BLaER1 (cell line): ENCODE measurements around the gene APIP.

Experiments
- H3K27ac ChIP-seq: shearing (Covaris generic); formaldehyde crosslinking; 2 replicates; pipeline ENCODE4 v1.8.1; 2022
- H3K27me3 ChIP-seq: shearing (Covaris generic); formaldehyde crosslinking; 2 replicates; pipeline ENCODE4 v1.8.1; 2022
- H3K36me3 ChIP-seq: shearing (Covaris generic); formaldehyde crosslinking; 2 replicates; pipeline ENCODE4 v1.8.1; 2022
- H3K4me1 ChIP-seq: shearing (Covaris generic); formaldehyde crosslinking; 2 replicates; pipeline ENCODE4 v1.8.1; 2022
- H3K4me2 ChIP-seq: shearing (Covaris generic); formaldehyde crosslinking; 2 replicates; pipeline ENCODE4 v1.8.1; 2022
- H3K4me3 ChIP-seq: shearing (Covaris generic); formaldehyde crosslinking; 2 replicates; pipeline ENCODE4 v1.8.1; 2022
- H3K9ac ChIP-seq: shearing (Covaris generic); formaldehyde crosslinking; 2 replicates; pipeline ENCODE4 v1.8.1; 2022
- H3K9me3 ChIP-seq: shearing (Covaris generic); formaldehyde crosslinking; 2 replicates; pipeline ENCODE4 v1.8.1; 2022
- H4K20me1 ChIP-seq: shearing (Covaris generic); formaldehyde crosslinking; 2 replicates; pipeline ENCODE4 v1.8.1; 2022
- Cebpa-rat ChIP-seq: shearing (Covaris generic); IDR thresholded peaks from 2 replicates; pipeline ENCODE4 v1.8.1; 2022

Gene APIP

GRCh38 chr11:34850334-34850733 is 65.8 kb downstream of the APIP start:
- Histone ChIP-seq H3K4me3 (no peak overlapping the region), H3K27me3 (no peaks in the 10 kb centered on the region), H3K9ac (no peak overlapping the region), H3K4me1 (no peaks in the 10 kb centered on the region), H3K36me3 (no peaks in the 10 kb centered on the region), H3K27ac (no peak overlapping the region), H3K9me3 (peaks cover 4% of the 10 kb centered on the region; the same call in 1 of the 2 replicates), H4K20me1 (no peaks in the 10 kb centered on the region), H3K4me2 (no peak overlapping the region)
- no peak for TF ChIP-seq Cebpa-rat

- Histone ChIP-seq H3K4me2 (no peak overlapping the region), H3K9me3 (no peaks in the 10 kb centered on the region), H3K27me3 (no peaks in the 10 kb centered on the region), H3K36me3 (no peaks in the 10 kb centered on the region), H3K4me1 (no peaks in the 10 kb centered on the region), H4K20me1 (no peaks in the 10 kb centered on the region), H3K4me3 (no peak overlapping the region), H3K27ac (no peak overlapping the region), H3K9ac (no peak overlapping the region)
- no peak for TF ChIP-seq Cebpa-rat
Observed at GRCh38 chr11:34846467-34846866, 69.7 kb downstream of the APIP start.

DNA sequence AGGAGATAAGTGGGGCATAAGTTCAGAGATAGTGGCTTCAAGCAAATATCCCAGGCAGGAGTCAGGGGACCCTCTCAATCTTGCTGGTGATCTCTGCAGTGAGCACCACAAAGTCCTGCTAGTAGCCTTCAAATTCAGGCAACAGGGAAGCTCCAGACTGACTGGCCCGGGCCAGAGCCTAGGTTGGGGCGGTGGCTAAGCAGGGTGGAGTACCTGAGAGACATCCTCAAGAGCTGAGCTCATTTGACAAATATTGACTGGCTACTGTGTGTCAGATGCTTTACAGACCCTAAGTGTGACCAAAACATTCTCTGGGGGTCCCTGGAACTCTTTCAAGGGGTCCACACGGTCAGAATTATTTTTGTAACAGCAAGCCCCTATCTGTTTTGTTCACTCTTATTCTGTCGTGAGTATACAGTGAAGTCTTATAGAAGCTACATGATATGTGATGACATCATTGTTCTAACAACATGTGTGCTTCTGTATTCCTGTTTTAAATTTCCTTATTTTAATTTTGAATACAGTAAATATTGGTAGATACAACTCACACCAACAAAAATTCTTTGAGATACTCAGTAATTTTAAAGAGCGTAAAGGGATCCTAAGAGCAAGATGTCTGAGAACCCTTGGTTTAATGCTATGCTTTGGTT is 71.6 kb downstream of the APIP start:
- Histone ChIP-seq H3K36me3 (no peaks in the 10 kb centered on the region), H3K4me3 (no peak overlapping the region), H4K20me1 (no peaks in the 10 kb centered on the region), H3K27me3 (no peaks in the 10 kb centered on the region), H3K9me3 (no peaks in the 10 kb centered on the region), H3K9ac (no peak overlapping the region), H3K27ac (no peak overlapping the region), H3K4me1 (no peaks in the 10 kb centered on the region), H3K4me2 (no peak overlapping the region)
- TF ChIP-seq Cebpa-rat, result no peak

- Histone ChIP-seq H3K36me3 (no peaks in the 10 kb centered on the region), H3K27me3 (no peaks in the 10 kb centered on the region), H4K20me1 (no peaks in the 10 kb centered on the region), H3K9me3 (no peaks in the 10 kb centered on the region), H3K27ac (no peak overlapping the region), H3K4me1 (no peaks in the 10 kb centered on the region), H3K9ac (no peak overlapping the region), H3K4me2 (no peak overlapping the region), H3K4me3 (no peak overlapping the region)
- no peak for TF ChIP-seq Cebpa-rat
Observed at GRCh38 chr11:34843271-34843670, 72.9 kb downstream of the APIP start.

- H3K4me3 ChIP-seq, result no peak overlapping the region
- no peaks in the 10 kb centered on the region for H3K9me3 ChIP-seq
- no peak overlapping the region for H3K4me2 ChIP-seq
- no peak overlapping the region for H3K27ac ChIP-seq
- no peaks in the 10 kb centered on the region for H3K27me3 ChIP-seq
- no peak for TF ChIP-seq Cebpa-rat
- H3K4me1 ChIP-seq, result no peaks in the 10 kb centered on the region
- H3K36me3 ChIP-seq, result no peaks in the 10 kb centered on the region
- no peak overlapping the region for H3K9ac ChIP-seq
- no peaks in the 10 kb centered on the region for H4K20me1 ChIP-seq
Observed at GRCh38 chr11:34840736-34841386, 75.3 kb downstream of the APIP start.

GRCh38 chr11:34839969-34840368 is 76.2 kb downstream of the APIP start:
- Histone ChIP-seq H3K4me1 (no peaks in the 10 kb centered on the region), H3K4me3 (no peak overlapping the region), H3K4me2 (no peak overlapping the region), H3K9me3 (no peaks in the 10 kb centered on the region), H3K27ac (no peak overlapping the region), H4K20me1 (no peaks in the 10 kb centered on the region), H3K36me3 (no peaks in the 10 kb centered on the region), H3K9ac (no peak overlapping the region), H3K27me3 (no peaks in the 10 kb centered on the region)
- no peak for TF ChIP-seq Cebpa-rat

DNA sequence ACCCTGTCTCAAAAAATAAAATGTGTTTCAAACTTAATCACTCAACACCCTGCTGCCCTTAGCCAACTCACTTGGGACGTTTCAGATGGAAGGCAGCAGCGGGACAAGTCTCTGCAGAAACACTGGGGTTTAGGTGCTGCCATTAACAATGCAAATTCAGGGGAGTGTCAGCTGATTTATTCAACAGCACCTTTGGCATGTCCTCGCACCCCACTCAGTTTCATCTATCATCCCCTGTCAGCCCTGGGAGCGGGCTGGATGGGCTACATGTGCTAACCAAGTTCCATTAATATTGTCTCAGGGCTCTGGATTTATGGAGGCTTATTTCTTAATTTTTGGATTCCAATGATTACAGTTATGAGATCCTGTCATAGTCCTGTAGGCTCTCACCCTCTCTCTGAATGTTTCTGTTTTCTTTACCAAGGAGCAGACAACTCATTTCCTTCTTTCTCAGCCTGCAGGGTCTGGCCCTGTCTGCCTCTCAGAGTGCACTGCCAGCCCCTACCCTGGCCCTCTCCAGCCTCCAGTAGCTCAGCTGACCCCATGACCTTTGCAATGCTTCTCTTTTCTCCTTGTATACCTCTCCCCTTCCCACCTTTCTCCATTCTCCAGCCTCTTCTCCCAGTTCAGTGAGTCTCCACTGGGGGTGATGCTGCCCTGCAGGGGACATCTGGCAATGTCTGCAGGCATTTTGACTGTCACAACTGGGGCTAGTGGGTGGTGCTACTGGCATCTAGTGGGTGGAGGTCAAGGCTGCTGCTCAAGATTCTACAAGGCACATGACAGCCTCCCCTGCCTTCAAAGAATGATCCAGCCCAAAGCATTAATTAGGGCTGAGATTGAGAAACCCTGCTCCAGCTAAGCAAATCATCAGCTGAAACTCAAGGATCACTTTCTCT is 79.0 kb downstream of the APIP start:
- no peaks in the 10 kb centered on the region for H3K4me1 ChIP-seq
- H3K4me2 ChIP-seq, result no peak overlapping the region
- no peaks in the 10 kb centered on the region for H3K9me3 ChIP-seq
- TF ChIP-seq Cebpa-rat, result no peak
- H3K9ac ChIP-seq, result no peak overlapping the region
- H3K4me3 ChIP-seq, result no peak overlapping the region
- no peak overlapping the region for H3K27ac ChIP-seq
- H3K36me3 ChIP-seq, result no peaks in the 10 kb centered on the region
- no peaks in the 10 kb centered on the region for H4K20me1 ChIP-seq
- no peaks in the 10 kb centered on the region for H3K27me3 ChIP-seq

DNA sequence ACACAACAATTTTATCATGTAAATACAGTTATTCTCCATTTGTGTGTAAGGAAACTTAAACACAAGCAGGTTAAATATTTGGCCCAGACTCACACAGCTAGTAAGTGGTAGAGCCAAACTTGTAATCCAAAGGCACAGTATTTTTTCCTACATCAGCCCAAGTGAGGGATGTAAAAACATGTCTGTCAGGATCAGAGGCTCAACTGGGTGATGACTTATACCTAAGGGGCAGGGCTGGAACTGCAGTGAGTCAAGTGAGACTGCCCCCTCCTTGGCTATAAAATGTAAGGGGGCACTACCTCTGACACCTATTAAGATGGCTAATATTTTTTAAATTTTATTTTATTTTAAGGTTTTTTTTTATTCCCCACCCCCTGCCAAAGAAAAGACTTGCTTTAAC is 82.6 kb downstream of the APIP start:
- Histone ChIP-seq H3K4me1 (no peaks in the 10 kb centered on the region), H4K20me1 (no peaks in the 10 kb centered on the region), H3K27ac (no peak overlapping the region), H3K36me3 (no peaks in the 10 kb centered on the region), H3K9me3 (no peaks in the 10 kb centered on the region), H3K27me3 (no peaks in the 10 kb centered on the region), H3K9ac (no peak overlapping the region), H3K4me3 (no peak overlapping the region), H3K4me2 (no peak overlapping the region)
- TF ChIP-seq Cebpa-rat, result no peak
